Liver (tissue), 3 donors: ENCODE measurements around the gene RAB27A.

Experiments used
- EGR1 ChIP-seq, 2 donors: IDR thresholded peaks; 2 replicates each; pipeline ENCODE4 v1.6.1; 2016 to 2018; ENCODE audit warnings: antibody characterized with exemption in 2 of 2, low read depth in 2 of 2
- FOXA1 ChIP-seq: IDR thresholded peaks from 2 replicates; pipeline ENCODE4 v1.6.1; 2016; ENCODE audit warnings: antibody characterized with exemption
- JUND ChIP-seq, 2 donors: IDR thresholded peaks; 2 replicates each; pipeline ENCODE4 v1.6.1; 2016; ENCODE audit warnings: antibody characterized with exemption in 2 of 2
- RAD21 ChIP-seq, 2 donors: IDR thresholded peaks; 2 replicates each; pipeline ENCODE4 v1.6.1; 2016; ENCODE audit warnings: antibody characterized with exemption in 2 of 2, mild to moderate bottlenecking in 2 of 2
- SP1 ChIP-seq: IDR thresholded peaks from 2 replicates; pipeline ENCODE4 v1.6.1; 2018; ENCODE audit warnings: antibody characterized with exemption, mild to moderate bottlenecking
- TAF1 ChIP-seq: conservative IDR thresholded peaks from 2 replicates; pipeline ENCODE4 v1.6.1; 2016; ENCODE audit warnings: antibody characterized with exemption, mild to moderate bottlenecking
- YY1 ChIP-seq: IDR thresholded peaks from 2 replicates; pipeline ENCODE4 v1.6.1; 2016; ENCODE audit warnings: antibody characterized with exemption, mild to moderate bottlenecking
- TF ChIP-seq, protein P1 (sequence below): IDR thresholded peaks from 2 replicates; pipeline ENCODE4 v1.6.1; 2016; ENCODE audit warnings: antibody characterized with exemption
- TF ChIP-seq, protein P2 (sequence below): fragments of 150-350 bp; IDR thresholded peaks from 2 replicates; pipeline ENCODE4 v1.5.1; 2017; ENCODE audit warnings: improper control_type of control experiment, low read depth, low read length; ENCODE audit not compliant: missing input control
- TF ChIP-seq, protein P3 (sequence below): IDR thresholded peaks from 2 replicates; pipeline ENCODE4 v1.6.1; 2016; ENCODE audit warnings: antibody characterized with exemption, mild to moderate bottlenecking
- TF ChIP-seq, protein P4 (sequence below): IDR thresholded peaks from 2 replicates; pipeline ENCODE4 v1.6.1; 2016; ENCODE audit warnings: antibody characterized with exemption
- donor health status: healthy.
- donor health status: healthy.

DNA sequence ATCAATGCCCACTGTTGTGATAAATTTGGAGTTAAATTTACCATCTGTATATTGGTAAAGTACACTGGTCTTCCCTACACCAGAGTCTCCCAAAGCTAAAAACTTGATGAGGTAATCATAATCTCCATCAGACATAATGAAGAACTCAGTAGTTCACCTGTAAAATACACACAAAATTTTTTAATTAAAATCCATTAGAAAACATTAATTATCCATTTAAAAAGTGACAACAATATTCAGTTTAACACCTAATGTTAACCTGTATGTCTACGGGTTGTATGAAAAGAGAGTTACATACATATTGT lies 54.9 kb downstream of the RAB27A start:
- TF ChIP-seq JUND (IDR thresholded peaks at IDR 0.05) (no peak), SP1 (no peak), TAF1 (no peak), RAD21 (IDR thresholded peaks at IDR 0.05) (no peak), YY1 (no peak), FOXA1 (no peak), EGR1 (IDR thresholded peaks at IDR 0.05; ENCODE audit: low read depth in 2 of 2) (no peak)
- TF ChIP-seq, protein P1, sequence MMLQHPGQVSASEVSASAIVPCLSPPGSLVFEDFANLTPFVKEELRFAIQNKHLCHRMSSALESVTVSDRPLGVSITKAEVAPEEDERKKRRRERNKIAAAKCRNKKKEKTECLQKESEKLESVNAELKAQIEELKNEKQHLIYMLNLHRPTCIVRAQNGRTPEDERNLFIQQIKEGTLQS = no peak
- TF ChIP-seq, protein P2, sequence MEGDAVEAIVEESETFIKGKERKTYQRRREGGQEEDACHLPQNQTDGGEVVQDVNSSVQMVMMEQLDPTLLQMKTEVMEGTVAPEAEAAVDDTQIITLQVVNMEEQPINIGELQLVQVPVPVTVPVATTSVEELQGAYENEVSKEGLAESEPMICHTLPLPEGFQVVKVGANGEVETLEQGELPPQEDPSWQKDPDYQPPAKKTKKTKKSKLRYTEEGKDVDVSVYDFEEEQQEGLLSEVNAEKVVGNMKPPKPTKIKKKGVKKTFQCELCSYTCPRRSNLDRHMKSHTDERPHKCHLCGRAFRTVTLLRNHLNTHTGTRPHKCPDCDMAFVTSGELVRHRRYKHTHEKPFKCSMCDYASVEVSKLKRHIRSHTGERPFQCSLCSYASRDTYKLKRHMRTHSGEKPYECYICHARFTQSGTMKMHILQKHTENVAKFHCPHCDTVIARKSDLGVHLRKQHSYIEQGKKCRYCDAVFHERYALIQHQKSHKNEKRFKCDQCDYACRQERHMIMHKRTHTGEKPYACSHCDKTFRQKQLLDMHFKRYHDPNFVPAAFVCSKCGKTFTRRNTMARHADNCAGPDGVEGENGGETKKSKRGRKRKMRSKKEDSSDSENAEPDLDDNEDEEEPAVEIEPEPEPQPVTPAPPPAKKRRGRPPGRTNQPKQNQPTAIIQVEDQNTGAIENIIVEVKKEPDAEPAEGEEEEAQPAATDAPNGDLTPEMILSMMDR = no peak
- TF ChIP-seq, protein P3, sequence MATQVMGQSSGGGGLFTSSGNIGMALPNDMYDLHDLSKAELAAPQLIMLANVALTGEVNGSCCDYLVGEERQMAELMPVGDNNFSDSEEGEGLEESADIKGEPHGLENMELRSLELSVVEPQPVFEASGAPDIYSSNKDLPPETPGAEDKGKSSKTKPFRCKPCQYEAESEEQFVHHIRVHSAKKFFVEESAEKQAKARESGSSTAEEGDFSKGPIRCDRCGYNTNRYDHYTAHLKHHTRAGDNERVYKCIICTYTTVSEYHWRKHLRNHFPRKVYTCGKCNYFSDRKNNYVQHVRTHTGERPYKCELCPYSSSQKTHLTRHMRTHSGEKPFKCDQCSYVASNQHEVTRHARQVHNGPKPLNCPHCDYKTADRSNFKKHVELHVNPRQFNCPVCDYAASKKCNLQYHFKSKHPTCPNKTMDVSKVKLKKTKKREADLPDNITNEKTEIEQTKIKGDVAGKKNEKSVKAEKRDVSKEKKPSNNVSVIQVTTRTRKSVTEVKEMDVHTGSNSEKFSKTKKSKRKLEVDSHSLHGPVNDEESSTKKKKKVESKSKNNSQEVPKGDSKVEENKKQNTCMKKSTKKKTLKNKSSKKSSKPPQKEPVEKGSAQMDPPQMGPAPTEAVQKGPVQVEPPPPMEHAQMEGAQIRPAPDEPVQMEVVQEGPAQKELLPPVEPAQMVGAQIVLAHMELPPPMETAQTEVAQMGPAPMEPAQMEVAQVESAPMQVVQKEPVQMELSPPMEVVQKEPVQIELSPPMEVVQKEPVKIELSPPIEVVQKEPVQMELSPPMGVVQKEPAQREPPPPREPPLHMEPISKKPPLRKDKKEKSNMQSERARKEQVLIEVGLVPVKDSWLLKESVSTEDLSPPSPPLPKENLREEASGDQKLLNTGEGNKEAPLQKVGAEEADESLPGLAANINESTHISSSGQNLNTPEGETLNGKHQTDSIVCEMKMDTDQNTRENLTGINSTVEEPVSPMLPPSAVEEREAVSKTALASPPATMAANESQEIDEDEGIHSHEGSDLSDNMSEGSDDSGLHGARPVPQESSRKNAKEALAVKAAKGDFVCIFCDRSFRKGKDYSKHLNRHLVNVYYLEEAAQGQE = no peak
- TF ChIP-seq, protein P4, sequence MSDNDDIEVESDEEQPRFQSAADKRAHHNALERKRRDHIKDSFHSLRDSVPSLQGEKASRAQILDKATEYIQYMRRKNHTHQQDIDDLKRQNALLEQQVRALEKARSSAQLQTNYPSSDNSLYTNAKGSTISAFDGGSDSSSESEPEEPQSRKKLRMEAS = no peak
